AG04450 (cell line): ENCODE data around the gene DCUN1D1. TPM values are rescaled to one million over a fixed set of nuclear protein-coding genes. Genes with fewer than 3 reads are reported as not detected.
A peak's percentile ranks its signal among the peaks of the same experiment; 100 is the strongest.

Experiments
- CTCF ChIA-PET: fragments of 300-600, 350-600 bp; formaldehyde crosslinking; extraction: SDS; loops from one replicate; lab custom pipeline; 2022; ENCODE audit warnings: antibody characterized with exemption, inconsistent platforms; lab: Charles Lee
- POLR2A ChIA-PET: fragments of 350-600 bp; formaldehyde crosslinking; extraction: SDS; loops from one replicate; lab custom pipeline; 2021; ENCODE audit warnings: antibody characterized with exemption, inconsistent platforms; lab: Yijun Ruan, JAX
- DNase-seq: peaks from one replicate; pipeline ENCODE4 v3.0.0-alpha.2; 2011; ENCODE audit warnings: low read depth, low spot score
- H3K27ac ChIP-seq: one replicate; pipeline ENCODE4 v1.5.1; 2012; ENCODE audit warnings: low read depth, low read length, control low read depth
- H3K27me3 ChIP-seq: one replicate; pipeline ENCODE4 v1.6.0; 2012; ENCODE audit warnings: low read length; ENCODE audit not compliant: control insufficient read depth, insufficient read depth
- H3K4me3 ChIP-seq: 2 replicates; pipeline ENCODE4 v1.5.1; 2011; ENCODE audit warnings: mild to moderate bottlenecking, low read depth, low read length, control low read depth
- H3K9me3 ChIP-seq: 2 replicates; pipeline ENCODE4 v1.5.1; 2012; ENCODE audit warnings: low read length; ENCODE audit not compliant: control insufficient read depth, insufficient read depth
- CTCF ChIP-seq: IDR thresholded peaks from 2 replicates; pipeline ENCODE4 v1.5.1; 2011; ENCODE audit warnings: low read depth, low read length, control low read depth, inconsistent platforms
- polyA plus RNA-seq: library from polyadenylated mRNA; depleted of rRNA; stranded (reverse); fragments of >200 nt; gene quantifications from 2 replicates; pipeline ENCODE4 v1.2.3, GENCODE V29; 2011

The DCUN1D1 gene
- polyA plus RNA-seq, 1 experiment = 34.8 TPM

GRCh38 chr3:182978387-182978786 is 2.0 kb downstream of the DCUN1D1 start:
- ChIA-PET CTCF (no interaction called here), POLR2A (no interaction called here)
- no peak overlapping the region for H3K27ac ChIP-seq
- no peak for TF ChIP-seq CTCF
- DNase-seq = no peak
- H3K4me3 ChIP-seq = peak overlapping the region; percentile 0; the same call in 1 of the 2 replicates
- no peaks in the 10 kb centered on the region for H3K27me3 ChIP-seq
- H3K9me3 ChIP-seq = no peaks in the 10 kb centered on the region

- Histone ChIP-seq H3K4me3 (no peak overlapping the region), H3K27me3 (no peaks in the 10 kb centered on the region), H3K27ac (no peak overlapping the region), H3K9me3 (no peaks in the 10 kb centered on the region)
- TF ChIP-seq CTCF = no peak
- ChIA-PET POLR2A (no interaction called here), CTCF (no interaction called here)
- DNase-seq = no peak
These were observed 7.3 kb downstream of the DCUN1D1 start for GRCh38 chr3:182973047-182973446.

- Histone ChIP-seq H3K4me3 (no peak overlapping the region), H3K27me3 (no peaks in the 10 kb centered on the region), H3K9me3 (no peaks in the 10 kb centered on the region), H3K27ac (no peak overlapping the region)
- DNase-seq = no peak
- ChIA-PET CTCF (no interaction called here), POLR2A (no interaction called here)
- no peak for TF ChIP-seq CTCF
These were observed 8.0 kb downstream of the DCUN1D1 start for GRCh38 chr3:182972387-182972786.

- ChIA-PET POLR2A (interaction anchor here (0.6 kb wide), 1 partner anchor 9 kb away, joined by 4 read pairs; no protein-coding TSS in a partner anchor), CTCF (interaction anchor here (0.6 kb wide), 1 partner anchor 245 kb away, joined by 8 read pairs; no protein-coding TSS in a partner anchor)
- Histone ChIP-seq H3K4me3 (no peak overlapping the region), H3K27ac (no peak overlapping the region), H3K27me3 (no peaks in the 10 kb centered on the region), H3K9me3 (no peaks in the 10 kb centered on the region)
- DNase-seq = no peak
- no peak for TF ChIP-seq CTCF
These were observed 8.7 kb downstream of the DCUN1D1 start for GRCh38 chr3:182971637-182972036.

- CTCF ChIA-PET = no interaction called here
- POLR2A ChIA-PET = no interaction called here
These were observed 9.4 kb downstream of the DCUN1D1 start for GRCh38 chr3:182970811-182971418.

More at GRCh38 chr3:182970811-182971418, 9.4 kb downstream of the DCUN1D1 start:
- no peaks in the 10 kb centered on the region for H3K9me3 ChIP-seq
- no peak for TF ChIP-seq CTCF
- H3K27ac ChIP-seq = no peak overlapping the region
- no peak overlapping the region for H3K4me3 ChIP-seq
- DNase-seq = no peak
- no peaks in the 10 kb centered on the region for H3K27me3 ChIP-seq
